Calu3 (cell line): ENCODE data around the gene KCNIP3. TPM values are rescaled to one million over a fixed set of nuclear protein-coding genes. Genes with fewer than 3 reads are reported as not detected.
"Not testable (repeated sequence)": the region's sequence is repeated elsewhere in the genome, so short reads cannot be mapped to it uniquely, and the experiment has no call there.

Source experiments
- BruUV-seq: library from RNA; stranded (reverse); fragments of 400-500 nt; replicated peaks from 2 replicates; lab custom pipeline; 2021; lab: Mats Ljungman, UMichigan
- CTCF ChIA-PET: fragments of 300-600 bp; sonication (Branson Sonifier 250); formaldehyde crosslinking; loops from one replicate; lab custom pipeline; 2022; ENCODE audit warnings: antibody characterized with exemption; lab: Charles Lee
- DNase-seq: peaks from one replicate; pipeline ENCODE4 v3.0.0; 2022
- H3K27ac Mint-ChIP-seq: one replicate; pipeline ENCODE4 v1.8.0; 2022; ENCODE audit warnings: mixed read lengths; ENCODE audit not compliant: unreplicated experiment
- H3K27me3 Mint-ChIP-seq: one replicate; pipeline ENCODE4 v1.8.0; 2022; ENCODE audit warnings: mixed read lengths; ENCODE audit not compliant: unreplicated experiment
- H3K36me3 Mint-ChIP-seq: one replicate; pipeline ENCODE4 v1.8.0; 2022; ENCODE audit warnings: mild to moderate bottlenecking, moderate library complexity, mixed read lengths; ENCODE audit not compliant: insufficient read depth, unreplicated experiment
- H3K4me1 Mint-ChIP-seq: one replicate; pipeline ENCODE4 v1.8.0; 2022; ENCODE audit warnings: mild to moderate bottlenecking, low read depth, mixed read lengths; ENCODE audit not compliant: unreplicated experiment
- H3K4me3 Mint-ChIP-seq: one replicate; pipeline ENCODE4 v1.8.0; 2022; ENCODE audit warnings: mild to moderate bottlenecking, low read depth, moderate library complexity, mixed read lengths; ENCODE audit not compliant: unreplicated experiment
- H3K9me3 Mint-ChIP-seq: one replicate; pipeline ENCODE4 v1.8.0; 2022; ENCODE audit warnings: low read depth, mixed read lengths; ENCODE audit not compliant: unreplicated experiment
- CTCF ChIP-seq: fragments of 200-600 bp; IDR thresholded peaks from one replicate; pipeline ENCODE4 v1.8.0; 2022; ENCODE audit warnings: antibody characterized with exemption; ENCODE audit not compliant: unreplicated experiment
- intact Hi-C: fragments of 100-400 bp; cut with micrococcal nuclease; formaldehyde crosslinking; loops from one replicate; pipeline ENCODE4 v1.10.0; 2022; ENCODE audit not compliant: unreplicated experiment
- total RNA-seq: library from RNA; stranded (reverse); gene quantifications from 2 replicates; pipeline ENCODE4 v1.2.3, GENCODE V29; 2022

Gene KCNIP3
- total RNA-seq, 1 experiment from 2014 or later, result 1.1 TPM

GRCh38 chr2:95411239-95411638 is 114.1 kb downstream of the KCNIP3 start:
- H3K4me3 Mint-ChIP-seq, H3K27ac Mint-ChIP-seq, DNase-seq, H3K27me3 Mint-ChIP-seq, H3K36me3 Mint-ChIP-seq, H3K4me1 Mint-ChIP-seq, CTCF ChIA-PET, BruUV-seq, H3K9me3 Mint-ChIP-seq, intact Hi-C loops: not testable (repeated sequence)

GRCh38 chr2:95414015-95414594 is 117.0 kb downstream of the KCNIP3 start:
- H3K36me3 Mint-ChIP-seq, H3K9me3 Mint-ChIP-seq, H3K4me1 Mint-ChIP-seq, H3K4me3 Mint-ChIP-seq, BruUV-seq, H3K27me3 Mint-ChIP-seq, CTCF ChIA-PET: not testable (repeated sequence)
- intact Hi-C loops, result loop anchor here (1.0 kb wide), 1 partner anchor 315 kb away; no protein-coding TSS in a partner anchor
- peak; percentile 85 for TF ChIP-seq CTCF
- H3K27ac Mint-ChIP-seq, result peak overlapping the region; percentile 1
- DNase-seq, result peak; percentile 89

- intact Hi-C loops, H3K4me3 Mint-ChIP-seq, H3K9me3 Mint-ChIP-seq, H3K36me3 Mint-ChIP-seq, DNase-seq, H3K27ac Mint-ChIP-seq, H3K27me3 Mint-ChIP-seq, BruUV-seq, H3K4me1 Mint-ChIP-seq: not testable (repeated sequence)
- CTCF ChIA-PET, result interaction anchor here (0.6 kb wide), 1 partner anchor 309 kb away, joined by 3 read pairs; no protein-coding TSS in a partner anchor
These were observed 118.0 kb downstream of the KCNIP3 start for GRCh38 chr2:95415138-95415537.

GRCh38 chr2:95415561-95415960 is 118.4 kb downstream of the KCNIP3 start:
- DNase-seq, H3K27me3 Mint-ChIP-seq, H3K4me3 Mint-ChIP-seq, H3K27ac Mint-ChIP-seq, H3K9me3 Mint-ChIP-seq, BruUV-seq, H3K36me3 Mint-ChIP-seq, intact Hi-C loops, H3K4me1 Mint-ChIP-seq: not testable (repeated sequence)
- CTCF ChIA-PET, result interaction anchor here (0.6 kb wide), 1 partner anchor 308 kb away, joined by 3 read pairs; no protein-coding TSS in a partner anchor

- H3K27ac Mint-ChIP-seq, H3K36me3 Mint-ChIP-seq, intact Hi-C loops, BruUV-seq, DNase-seq, H3K9me3 Mint-ChIP-seq, CTCF ChIA-PET, H3K27me3 Mint-ChIP-seq, H3K4me3 Mint-ChIP-seq: not testable (repeated sequence)
- peaks cover 10% of the 10 kb centered on the region for H3K4me1 Mint-ChIP-seq
These were observed 130.2 kb downstream of the KCNIP3 start for GRCh38 chr2:95427196-95427867.

GRCh38 chr2:95429748-95430467 is 132.8 kb downstream of the KCNIP3 start:
- DNase-seq, H3K9me3 Mint-ChIP-seq, H3K4me3 Mint-ChIP-seq, intact Hi-C loops, CTCF ChIA-PET, BruUV-seq, H3K36me3 Mint-ChIP-seq, H3K27me3 Mint-ChIP-seq, H3K27ac Mint-ChIP-seq: not testable (repeated sequence)
- peaks cover 10% of the 10 kb centered on the region for H3K4me1 Mint-ChIP-seq

- BruUV-seq, H3K36me3 Mint-ChIP-seq, H3K4me3 Mint-ChIP-seq, intact Hi-C loops, H3K27ac Mint-ChIP-seq, CTCF ChIA-PET, DNase-seq, H3K27me3 Mint-ChIP-seq, H3K9me3 Mint-ChIP-seq: not testable (repeated sequence)
- H3K4me1 Mint-ChIP-seq, result peaks cover 10% of the 10 kb centered on the region
These were observed 136.2 kb downstream of the KCNIP3 start for GRCh38 chr2:95433373-95433772.

GRCh38 chr2:95433973-95434372 is 136.8 kb downstream of the KCNIP3 start:
- H3K27me3 Mint-ChIP-seq, BruUV-seq, H3K9me3 Mint-ChIP-seq, intact Hi-C loops, H3K27ac Mint-ChIP-seq, H3K4me3 Mint-ChIP-seq, CTCF ChIA-PET, DNase-seq, H3K36me3 Mint-ChIP-seq: not testable (repeated sequence)
- peaks cover 10% of the 10 kb centered on the region for H3K4me1 Mint-ChIP-seq
